OCI-LY7 (cell line): Measurements from ENCODE around the gene MGMT. TPM values are rescaled to one million over a fixed set of nuclear protein-coding genes. Genes with fewer than 3 reads are reported as not detected.

Experiments
- BruUV-seq: library from RNA; stranded (reverse); fragments of 400-500 nt; replicated peaks from 2 replicates; lab custom pipeline; 2021; lab: Mats Ljungman, UMichigan
- CTCF ChIA-PET: fragments of 300-600 bp; sonication (Branson Sonifier 250); formaldehyde crosslinking; loops from one replicate; lab custom pipeline; 2022; ENCODE audit warnings: antibody characterized with exemption; ENCODE audit not compliant: unreplicated experiment; lab: Charles Lee
- POLR2A ChIA-PET: fragments of 300-600 bp; sonication (Branson Sonifier 250); formaldehyde crosslinking; loops from one replicate; lab custom pipeline; 2022; ENCODE audit warnings: antibody characterized with exemption; lab: Charles Lee
- DNase-seq: peaks from one replicate; pipeline ENCODE4 v3.0.0-alpha.2; 2015; ENCODE audit warnings: low spot score
- H2AFZ ChIP-seq: fragments of 200-600 bp; sonication (generic), shearing (Covaris generic); 2 replicates; pipeline ENCODE4 v1.6.1; 2014; ENCODE audit warnings: mild to moderate bottlenecking, antibody characterized with exemption, low read length, moderate library complexity
- H3K27ac ChIP-seq: fragments of 200-600 bp; sonication (generic); 2 replicates; pipeline ENCODE4 v1.5.1; 2014; ENCODE audit warnings: mixed run types, low read depth, mild to moderate bottlenecking, moderate library complexity, low read length, inconsistent platforms; ENCODE audit not compliant: poor library complexity, severe bottlenecking
- H3K36me3 ChIP-seq: fragments of 200-600 bp; sonication (generic); 2 replicates; pipeline ENCODE4 v1.6.1; 2014; ENCODE audit warnings: mild to moderate bottlenecking, antibody characterized with exemption, low read length, moderate library complexity, mixed read lengths; ENCODE audit not compliant: insufficient read depth
- H3K4me1 ChIP-seq: fragments of 200-600 bp; sonication (generic); 2 replicates; pipeline ENCODE4 v1.5.1; 2014; ENCODE audit warnings: mild to moderate bottlenecking, low read length; ENCODE audit not compliant: insufficient read depth, poor library complexity, severe bottlenecking
- H3K4me2 ChIP-seq: fragments of 200-600 bp; sonication (generic); 2 replicates; pipeline ENCODE4 v1.6.1; 2014; ENCODE audit warnings: mild to moderate bottlenecking, low read length
- H3K4me3 ChIP-seq: fragments of 200-600 bp; sonication (generic); 2 replicates; pipeline ENCODE4 v1.5.1; 2014; ENCODE audit warnings: mild to moderate bottlenecking, low read depth, low read length; ENCODE audit not compliant: poor library complexity, severe bottlenecking
- H3K79me2 ChIP-seq: fragments of 200-600 bp; sonication (generic); 2 replicates; pipeline ENCODE4 v1.6.1; 2016; ENCODE audit warnings: low read depth, mild to moderate bottlenecking, low read length, moderate library complexity, mixed read lengths; ENCODE audit not compliant: insufficient read depth
- H3K9me2 ChIP-seq: fragments of 200-600 bp; sonication (generic); 2 replicates; pipeline ENCODE4 v1.6.1; 2016; ENCODE audit warnings: mild to moderate bottlenecking, low read length, mixed read lengths; ENCODE audit not compliant: insufficient read depth
- H3K9me3 ChIP-seq: fragments of 200-600 bp; sonication (generic); 2 replicates; pipeline ENCODE4 v1.6.1; 2014; ENCODE audit warnings: mild to moderate bottlenecking, mixed run types, low read length, mixed read lengths
- H4K20me1 ChIP-seq: fragments of 200-600 bp; sonication (generic); 2 replicates; pipeline ENCODE4 v1.6.1; 2014; ENCODE audit warnings: mild to moderate bottlenecking, antibody characterized with exemption, low read length, moderate library complexity, mixed read lengths; ENCODE audit not compliant: insufficient read depth
- CTCF ChIP-seq: fragments of 200-600 bp; sonication (generic); conservative IDR thresholded peaks from 2 replicates; pipeline ENCODE4 v1.5.1; 2014; ENCODE audit warnings: mild to moderate bottlenecking, antibody characterized with exemption, low read length, moderate library complexity, mixed read lengths
- EZH2phosphoT487 ChIP-seq: fragments of 200-600 bp; sonication (generic); IDR thresholded peaks from 2 replicates; pipeline ENCODE4 v1.6.1; 2018; ENCODE audit warnings: low read depth, borderline replicate concordance, mild to moderate bottlenecking, mixed run types, antibody characterized with exemption, low read length, moderate library complexity, mixed read lengths
- intact Hi-C: fragments of 100-400 bp; cut with micrococcal nuclease; formaldehyde crosslinking; loops from one replicate; pipeline ENCODE4 v1.10.0; 2022; ENCODE audit not compliant: unreplicated experiment
- total RNA-seq, 2 experiments: library from RNA; depleted of rRNA in 1 of 2; stranded (reverse); fragments of >200 nt in 1 of 2; shearing (Covaris generic) in 1 of 2; gene quantifications; 2 replicates each; pipeline ENCODE4 v1.2.3, GENCODE V29; 2014 to 2022

The MGMT gene
- total RNA-seq, 2 experiments from 2014 or later = 19.7 to 25.0 TPM

- POLR2A ChIA-PET = no interaction called here
- H3K27ac ChIP-seq = no peak overlapping the region
- intact Hi-C loops = no loop called here
- no peak for TF ChIP-seq EZH2phosphoT487
- no peak for TF ChIP-seq CTCF
- no peaks in the 10 kb centered on the region for H3K9me2 ChIP-seq
- no peak for DNase-seq
- H3K4me3 ChIP-seq = no peak overlapping the region
- H2AFZ ChIP-seq = no peak overlapping the region
- H4K20me1 ChIP-seq = no peaks in the 10 kb centered on the region
- H3K36me3 ChIP-seq = no peaks in the 10 kb centered on the region
- H3K9me3 ChIP-seq = no peaks in the 10 kb centered on the region
- no peak overlapping the region for H3K4me2 ChIP-seq
- CTCF ChIA-PET = no interaction called here
- H3K79me2 ChIP-seq = no peaks in the 10 kb centered on the region
- BruUV-seq = no TSS peak
- H3K4me1 ChIP-seq = no peaks in the 10 kb centered on the region
Measured at GRCh38 chr10:129654461-129654860, 187.4 kb downstream of the MGMT start.

GRCh38 chr10:129655007-129655678 lies 188.1 kb downstream of the MGMT start:
- no peaks in the 10 kb centered on the region for H3K36me3 ChIP-seq
- CTCF ChIA-PET = no interaction called here
- intact Hi-C loops = no loop called here
- BruUV-seq = no TSS peak
- H3K27ac ChIP-seq = no peak overlapping the region
- POLR2A ChIA-PET = no interaction called here
- no peak overlapping the region for H2AFZ ChIP-seq
- no peaks in the 10 kb centered on the region for H4K20me1 ChIP-seq
- H3K4me3 ChIP-seq = no peak overlapping the region
- no peaks in the 10 kb centered on the region for H3K9me3 ChIP-seq
- H3K4me2 ChIP-seq = no peak overlapping the region
- no peak for TF ChIP-seq CTCF
- TF ChIP-seq EZH2phosphoT487 = no peak
- H3K9me2 ChIP-seq = no peaks in the 10 kb centered on the region
- H3K4me1 ChIP-seq = no peaks in the 10 kb centered on the region
- no peaks in the 10 kb centered on the region for H3K79me2 ChIP-seq
- DNase-seq = no peak

GRCh38 chr10:129655679-129656031 lies 188.6 kb downstream of the MGMT start:
- DNase-seq = no peak
- H3K79me2 ChIP-seq = no peaks in the 10 kb centered on the region
- no peak overlapping the region for H3K4me2 ChIP-seq
- BruUV-seq = no TSS peak
- H3K9me2 ChIP-seq = no peaks in the 10 kb centered on the region
- intact Hi-C loops = no loop called here
- no peak overlapping the region for H3K27ac ChIP-seq
- no peak overlapping the region for H2AFZ ChIP-seq
- TF ChIP-seq EZH2phosphoT487 (no peak), CTCF (no peak)
- H4K20me1 ChIP-seq = no peaks in the 10 kb centered on the region
- H3K4me1 ChIP-seq = no peaks in the 10 kb centered on the region
- POLR2A ChIA-PET = no interaction called here
- no peaks in the 10 kb centered on the region for H3K36me3 ChIP-seq
- H3K4me3 ChIP-seq = no peak overlapping the region
- CTCF ChIA-PET = no interaction called here
- no peaks in the 10 kb centered on the region for H3K9me3 ChIP-seq
